ENCODE results near the gene RELL1. TPM values are rescaled to one million over a fixed set of nuclear protein-coding genes. Genes with fewer than 3 reads are reported as not detected.
A peak's percentile ranks its signal among the peaks of the same experiment; 100 is the strongest.

Gene RELL1
- polyA plus RNA-seq, 1 donor: 20.3 TPM

DNA sequence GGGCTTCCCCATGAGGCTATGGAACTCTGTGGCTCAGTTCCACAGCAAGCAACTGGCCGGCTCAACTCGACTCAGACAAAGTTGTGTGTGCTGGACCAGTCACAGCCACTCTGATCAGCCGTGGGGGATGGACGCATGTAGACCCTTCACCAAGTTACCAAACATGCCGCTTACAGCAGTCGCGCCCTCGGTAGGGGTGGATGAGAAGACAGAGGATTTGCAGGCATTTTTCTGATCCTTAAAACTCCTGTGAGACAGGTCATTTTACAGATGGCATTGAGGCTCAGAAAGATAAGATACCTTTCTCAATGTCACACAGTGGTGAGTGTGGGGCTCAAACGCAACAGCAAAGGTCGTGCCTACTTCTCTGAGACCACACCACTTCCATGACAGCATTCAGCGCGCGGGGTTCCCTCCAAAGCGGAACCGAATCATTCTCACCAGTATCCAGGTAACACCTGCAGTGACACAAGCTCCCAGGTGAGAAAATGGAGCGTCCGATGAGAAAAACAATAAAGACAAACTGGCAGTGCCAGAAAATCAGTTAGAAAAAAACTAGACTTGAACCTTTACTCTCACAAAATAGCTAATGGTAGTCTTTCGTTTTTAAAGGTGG lies 83.6 kb downstream of the RELL1 start:
- Histone ChIP-seq H3K9me3 (ENCODE audit: control insufficient read depth, low read depth, low read length) (no peaks in the 10 kb centered on the region), H3K27me3 (ENCODE audit: control insufficient read depth, insufficient read depth, low read length) (no peaks in the 10 kb centered on the region), H3K4me1 (ENCODE audit: control insufficient read depth, insufficient read depth, low read length) (peaks cover 31% of the 10 kb centered on the region), H3K27ac (ENCODE audit: low read length) (peak overlapping the region; percentile 79), H3K36me3 (ENCODE audit: control insufficient read depth, insufficient read depth, low read length) (no peaks in the 10 kb centered on the region), H3K4me3 (ENCODE audit: low read length) (no peak overlapping the region)
- DNase-seq: no peak
- 30% methylated on average over 2 of the region's 18 CpGs for WGBS (ENCODE audit: insufficient coverage, low lambda C conversion rate)

DNA sequence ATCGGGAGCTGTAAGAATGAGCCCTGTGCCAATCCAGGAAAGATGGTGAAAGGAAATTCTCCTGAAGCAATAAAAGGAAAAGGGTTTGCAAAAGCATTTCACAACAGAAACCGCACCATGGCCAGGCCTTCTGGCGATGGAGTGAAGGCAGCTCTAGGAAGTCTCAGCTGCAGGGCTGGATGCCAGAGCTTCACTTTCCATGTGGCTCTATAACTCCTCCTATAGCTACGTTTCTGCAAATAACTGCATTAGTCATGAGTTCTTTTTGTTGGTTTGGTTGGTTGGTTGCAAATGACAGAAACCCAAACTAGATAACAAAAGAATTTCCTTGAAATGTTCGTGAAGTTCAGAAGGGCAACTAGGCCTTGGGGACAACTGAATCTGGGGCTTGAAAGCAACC lies 84.6 kb downstream of the RELL1 start:
- no peaks in the 10 kb centered on the region for H3K36me3 ChIP-seq (ENCODE audit: control insufficient read depth, insufficient read depth, low read length)
- H3K27me3 ChIP-seq (ENCODE audit: control insufficient read depth, insufficient read depth, low read length): no peaks in the 10 kb centered on the region
- DNase-seq: peak; percentile 71 to 79
- H3K4me3 ChIP-seq (ENCODE audit: low read length): no peak overlapping the region
- H3K9me3 ChIP-seq (ENCODE audit: control insufficient read depth, low read depth, low read length): no peaks in the 10 kb centered on the region
- no CpG with 5 or more reads among the region's 5 CpGs for WGBS (ENCODE audit: insufficient coverage, low lambda C conversion rate)
- peaks cover 40% of the 10 kb centered on the region for H3K4me1 ChIP-seq (ENCODE audit: control insufficient read depth, insufficient read depth, low read length)
- H3K27ac ChIP-seq (ENCODE audit: low read length): peak overlapping the region; percentile 79

DNA sequence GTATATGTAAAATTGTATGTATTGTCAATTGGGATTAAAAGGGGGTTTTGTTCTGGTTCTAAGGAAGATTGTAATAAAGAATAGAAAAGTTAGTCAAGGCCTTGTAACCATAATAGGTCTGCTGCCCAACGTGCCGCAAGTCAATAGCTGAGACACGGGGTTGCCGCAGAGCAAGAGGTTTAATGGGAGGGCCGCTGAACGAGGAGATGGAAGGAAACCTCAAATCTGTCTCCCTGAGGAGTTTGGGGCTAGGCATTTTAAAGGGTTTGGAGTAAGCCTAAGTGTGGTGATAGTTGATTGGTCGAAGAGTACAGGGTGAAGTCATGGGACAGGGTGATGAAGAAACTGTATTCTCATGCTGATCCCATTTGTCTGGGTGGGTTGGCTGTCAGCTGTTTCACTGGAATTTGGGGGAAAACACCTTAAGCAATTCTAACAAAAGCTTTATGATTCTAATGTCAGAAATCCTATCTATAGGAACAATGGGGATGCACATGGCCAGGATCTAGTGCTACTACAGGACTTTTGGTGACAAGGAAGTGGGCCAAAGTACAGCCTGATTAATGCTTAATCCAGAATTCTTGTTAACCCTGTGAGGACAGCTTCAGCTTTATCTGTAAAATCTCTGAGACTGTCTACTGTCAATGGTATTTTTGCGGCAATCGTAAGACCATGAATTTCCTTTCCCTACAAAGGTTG lies 86.9 kb downstream of the RELL1 start:
- Histone ChIP-seq H3K4me1 (ENCODE audit: control insufficient read depth, insufficient read depth, low read length) (peaks cover 54% of the 10 kb centered on the region), H3K27ac (ENCODE audit: low read length) (peak overlapping the region; percentile 67), H3K36me3 (ENCODE audit: control insufficient read depth, insufficient read depth, low read length) (no peaks in the 10 kb centered on the region), H3K9me3 (ENCODE audit: control insufficient read depth, low read depth, low read length) (no peaks in the 10 kb centered on the region), H3K27me3 (ENCODE audit: control insufficient read depth, insufficient read depth, low read length) (no peaks in the 10 kb centered on the region), H3K4me3 (ENCODE audit: low read length) (no peak overlapping the region)
- 100% methylated on average over 3 of the region's 9 CpGs for WGBS (ENCODE audit: insufficient coverage, low lambda C conversion rate)
- DNase-seq: peak; percentile 42 to 71

DNA sequence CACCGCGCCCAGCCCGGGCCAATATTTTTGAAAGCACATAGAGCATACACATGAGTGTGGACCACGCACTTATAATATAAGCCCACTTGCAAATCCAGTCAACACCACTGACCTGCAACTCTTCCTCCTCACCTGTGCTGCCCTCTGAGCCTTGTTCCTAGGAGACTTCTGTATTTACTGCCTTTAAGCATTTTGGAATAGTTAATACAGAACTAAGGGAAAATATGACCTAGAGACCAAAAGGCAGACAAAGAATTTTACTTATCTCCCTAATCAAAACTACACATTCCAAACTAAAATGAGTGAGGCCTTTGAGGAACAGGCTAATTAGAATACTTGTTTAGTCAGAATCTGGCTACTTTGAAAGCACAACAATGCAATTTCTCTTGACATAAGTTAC lies 89.1 kb downstream of the RELL1 start:
- H3K4me3 ChIP-seq (ENCODE audit: low read length): no peak overlapping the region
- peak; percentile 43 to 55 for DNase-seq
- H3K9me3 ChIP-seq (ENCODE audit: control insufficient read depth, low read depth, low read length): no peaks in the 10 kb centered on the region
- no peaks in the 10 kb centered on the region for H3K36me3 ChIP-seq (ENCODE audit: control insufficient read depth, insufficient read depth, low read length)
- peak overlapping the region; percentile 61 for H3K27ac ChIP-seq (ENCODE audit: low read length)
- no peaks in the 10 kb centered on the region for H3K27me3 ChIP-seq (ENCODE audit: control insufficient read depth, insufficient read depth, low read length)
- 40% methylated on average over 1 of the region's 4 CpGs for WGBS (ENCODE audit: insufficient coverage, low lambda C conversion rate)
- peaks cover 49% of the 10 kb centered on the region for H3K4me1 ChIP-seq (ENCODE audit: control insufficient read depth, insufficient read depth, low read length)

DNA sequence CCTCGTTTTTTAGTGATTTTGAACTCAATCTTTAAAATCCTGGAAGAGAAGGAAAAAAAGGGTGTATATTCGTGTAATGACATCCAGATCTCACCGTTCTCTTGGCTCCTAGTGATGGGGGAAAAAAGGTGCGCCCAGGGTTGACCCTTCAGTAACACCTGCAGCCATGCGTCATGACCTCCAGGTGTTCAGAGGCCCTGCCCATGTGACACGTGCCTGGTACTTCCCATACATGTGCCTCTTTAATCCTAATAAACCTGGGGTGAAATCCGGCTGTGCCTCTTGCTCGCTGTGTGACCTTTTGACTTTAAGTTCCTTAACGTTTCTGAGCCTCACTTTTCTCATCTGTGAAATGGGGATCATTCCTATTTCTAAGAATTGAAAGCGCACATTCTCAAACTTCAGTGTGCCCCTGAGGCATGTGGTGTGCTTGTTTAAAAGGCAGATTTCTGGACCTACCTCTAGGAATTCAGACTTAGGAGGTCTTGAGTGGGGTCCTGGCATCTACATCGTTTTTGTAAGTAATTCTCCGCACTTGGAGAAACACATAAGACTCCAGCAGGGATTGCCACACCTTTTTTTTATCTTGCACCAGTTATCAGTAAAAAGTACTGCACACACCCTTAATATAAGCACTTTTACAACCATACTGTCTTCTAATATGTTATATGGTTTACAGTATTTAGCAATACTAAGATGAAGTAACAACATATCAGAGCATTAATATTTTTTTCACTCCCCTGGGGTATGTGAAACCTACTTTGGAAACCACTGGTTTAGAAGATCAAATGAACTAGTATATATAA lies 90.1 kb downstream of the RELL1 start:
- no peaks in the 10 kb centered on the region for H3K9me3 ChIP-seq (ENCODE audit: control insufficient read depth, low read depth, low read length)
- no peaks in the 10 kb centered on the region for H3K27me3 ChIP-seq (ENCODE audit: control insufficient read depth, insufficient read depth, low read length)
- peak; percentile 50 to 72 for DNase-seq
- H3K27ac ChIP-seq (ENCODE audit: low read length): peak overlapping the region; percentile 11
- no peak overlapping the region for H3K4me3 ChIP-seq (ENCODE audit: low read length)
- peaks cover 45% of the 10 kb centered on the region for H3K4me1 ChIP-seq (ENCODE audit: control insufficient read depth, insufficient read depth, low read length)
- H3K36me3 ChIP-seq (ENCODE audit: control insufficient read depth, insufficient read depth, low read length): no peaks in the 10 kb centered on the region
- 35% methylated on average over 2 of the region's 12 CpGs for WGBS (ENCODE audit: insufficient coverage, low lambda C conversion rate)

DNA sequence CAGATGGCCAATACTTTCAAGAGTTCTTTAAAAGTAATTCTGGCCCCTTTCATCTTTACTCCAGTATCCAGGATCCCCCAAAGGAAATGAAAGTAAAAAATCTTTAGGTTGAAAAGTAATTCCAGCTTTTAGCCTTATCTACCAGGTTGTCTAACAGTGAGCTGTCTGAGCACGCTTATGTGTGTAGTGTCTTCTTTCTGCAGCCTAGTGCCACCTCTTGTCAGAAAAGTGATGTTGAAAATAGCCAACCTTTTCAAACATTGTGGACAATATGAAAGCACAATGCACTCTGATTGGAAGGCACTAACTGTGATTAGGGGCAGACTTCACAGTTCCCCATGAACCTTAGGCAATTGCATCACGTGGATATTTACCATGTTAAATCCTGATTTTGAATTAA lies 92.1 kb downstream of the RELL1 start:
- no peaks in the 10 kb centered on the region for H3K27me3 ChIP-seq (ENCODE audit: control insufficient read depth, insufficient read depth, low read length)
- no peaks in the 10 kb centered on the region for H3K9me3 ChIP-seq (ENCODE audit: control insufficient read depth, low read depth, low read length)
- H3K4me1 ChIP-seq (ENCODE audit: control insufficient read depth, insufficient read depth, low read length): peaks cover 38% of the 10 kb centered on the region
- H3K27ac ChIP-seq (ENCODE audit: low read length): peak overlapping the region; percentile 7
- 10% methylated on average over 2 of the region's 2 CpGs for WGBS (ENCODE audit: insufficient coverage, low lambda C conversion rate)
- no peak overlapping the region for H3K4me3 ChIP-seq (ENCODE audit: low read length)
- peak in 1 of 2 donors; percentile 45 for DNase-seq
- H3K36me3 ChIP-seq (ENCODE audit: control insufficient read depth, insufficient read depth, low read length): peaks cover 12% of the 10 kb centered on the region

DNA sequence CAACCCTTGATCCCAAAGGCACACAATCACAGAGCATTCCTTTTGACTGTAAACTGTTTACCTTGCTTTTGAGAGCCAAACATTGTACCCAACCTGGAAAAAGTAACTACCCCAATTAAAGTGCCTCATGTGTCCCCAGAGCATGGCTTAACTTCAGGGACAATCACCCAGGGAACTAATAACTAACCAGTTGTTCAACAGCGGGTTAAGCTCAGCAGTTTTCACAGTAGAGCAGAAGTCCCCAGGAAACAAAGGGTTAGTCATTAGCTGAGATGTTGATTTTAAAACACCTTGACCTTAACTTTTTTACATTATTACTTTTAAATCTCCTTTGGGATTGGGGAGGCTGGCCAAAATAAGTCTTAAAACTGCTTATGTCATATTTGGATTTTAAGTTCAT lies 94.8 kb downstream of the RELL1 start:
- Histone ChIP-seq H3K4me1 (ENCODE audit: control insufficient read depth, insufficient read depth, low read length) (peaks cover 22% of the 10 kb centered on the region), H3K27me3 (ENCODE audit: control insufficient read depth, insufficient read depth, low read length) (no peaks in the 10 kb centered on the region), H3K36me3 (ENCODE audit: control insufficient read depth, insufficient read depth, low read length) (peaks cover 15% of the 10 kb centered on the region), H3K27ac (ENCODE audit: low read length) (no peak overlapping the region), H3K9me3 (ENCODE audit: control insufficient read depth, low read depth, low read length) (no peaks in the 10 kb centered on the region), H3K4me3 (ENCODE audit: low read length) (no peak overlapping the region)
- WGBS (ENCODE audit: insufficient coverage, low lambda C conversion rate): no CpG with 5 or more reads among the region's 1 CpG
- DNase-seq: no peak

DNA sequence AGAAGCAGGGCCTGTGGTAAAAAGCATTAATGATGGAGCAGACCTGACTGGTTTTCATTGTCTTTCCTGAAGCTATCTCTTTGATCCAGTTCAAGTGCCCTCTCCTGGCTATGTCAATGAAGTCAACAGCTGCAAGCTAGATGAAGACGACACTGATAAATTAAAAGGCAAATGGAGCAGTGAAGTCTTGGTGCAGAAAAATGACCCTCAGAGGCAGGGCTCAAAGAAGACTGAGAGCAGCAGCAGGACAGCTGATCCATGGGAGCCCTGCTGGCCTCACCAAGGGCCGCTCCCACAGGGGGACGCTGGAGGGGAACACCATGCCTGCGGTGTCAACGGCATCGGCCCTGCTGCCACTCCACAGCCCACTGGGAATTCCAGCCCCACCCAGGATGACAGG lies 96.2 kb downstream of the RELL1 start:
- Histone ChIP-seq H3K4me1 (ENCODE audit: control insufficient read depth, insufficient read depth, low read length) (peaks cover 12% of the 10 kb centered on the region), H3K27me3 (ENCODE audit: control insufficient read depth, insufficient read depth, low read length) (no peaks in the 10 kb centered on the region), H3K36me3 (ENCODE audit: control insufficient read depth, insufficient read depth, low read length) (peaks cover 15% of the 10 kb centered on the region), H3K4me3 (ENCODE audit: low read length) (no peak overlapping the region), H3K9me3 (ENCODE audit: control insufficient read depth, low read depth, low read length) (no peaks in the 10 kb centered on the region), H3K27ac (ENCODE audit: low read length) (no peak overlapping the region)
- WGBS (ENCODE audit: insufficient coverage, low lambda C conversion rate): no CpG with 5 or more reads among the region's 6 CpGs
- DNase-seq: no peak

DNA sequence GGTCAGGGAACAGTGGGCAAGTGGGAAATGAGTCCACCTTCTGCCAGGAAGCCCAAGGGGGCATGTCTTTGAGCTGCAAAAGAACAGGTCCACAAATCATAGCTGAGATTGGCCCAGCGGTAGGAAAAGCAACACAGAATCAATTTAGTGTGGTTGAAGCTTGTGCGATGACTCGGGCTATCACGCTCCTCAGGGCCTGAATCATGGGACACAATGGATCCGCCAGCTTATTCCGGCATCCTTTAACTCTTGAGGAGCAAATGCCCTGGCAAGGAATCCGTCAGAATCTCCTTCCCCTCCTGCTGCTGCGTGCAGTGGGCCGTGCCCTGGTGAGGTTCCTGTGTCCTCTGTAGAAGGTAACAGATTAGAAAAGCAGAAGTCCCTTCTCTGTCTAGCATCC lies 98.0 kb downstream of the RELL1 start:
- H3K4me3 ChIP-seq (ENCODE audit: low read length): no peak overlapping the region
- no peak for DNase-seq
- no peaks in the 10 kb centered on the region for H3K9me3 ChIP-seq (ENCODE audit: control insufficient read depth, low read depth, low read length)
- no peak overlapping the region for H3K27ac ChIP-seq (ENCODE audit: low read length)
- H3K4me1 ChIP-seq (ENCODE audit: control insufficient read depth, insufficient read depth, low read length): peaks cover 11% of the 10 kb centered on the region
- H3K27me3 ChIP-seq (ENCODE audit: control insufficient read depth, insufficient read depth, low read length): no peaks in the 10 kb centered on the region
- WGBS (ENCODE audit: insufficient coverage, low lambda C conversion rate): no CpG with 5 or more reads among the region's 9 CpGs
- peaks cover 15% of the 10 kb centered on the region for H3K36me3 ChIP-seq (ENCODE audit: control insufficient read depth, insufficient read depth, low read length)

DNA sequence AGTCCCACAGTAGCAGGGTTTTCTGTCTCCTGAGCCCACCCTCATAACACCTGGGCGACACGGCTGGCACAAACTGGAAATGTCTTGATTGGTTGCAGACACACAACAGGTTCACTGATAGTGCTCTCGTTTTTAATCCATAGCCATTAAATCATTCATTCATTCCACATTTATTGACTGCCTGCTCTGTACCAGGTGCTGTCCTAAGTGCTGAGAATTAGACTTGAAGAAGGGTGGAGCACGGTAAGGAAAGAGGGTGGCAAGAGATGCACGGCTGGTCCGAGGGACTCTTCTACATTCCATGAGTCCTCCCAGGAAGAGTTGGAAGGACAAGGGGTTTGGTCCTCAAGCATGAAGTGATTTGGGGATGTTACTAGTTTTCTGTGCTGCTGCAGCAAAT lies 100.0 kb downstream of the RELL1 start:
- Histone ChIP-seq H3K27me3 (ENCODE audit: control insufficient read depth, insufficient read depth, low read length) (no peaks in the 10 kb centered on the region), H3K4me3 (ENCODE audit: low read length) (no peak overlapping the region), H3K9me3 (ENCODE audit: control insufficient read depth, low read depth, low read length) (no peaks in the 10 kb centered on the region), H3K4me1 (ENCODE audit: control insufficient read depth, insufficient read depth, low read length) (peaks cover 9% of the 10 kb centered on the region), H3K27ac (ENCODE audit: low read length) (no peak overlapping the region), H3K36me3 (ENCODE audit: control insufficient read depth, insufficient read depth, low read length) (peaks cover 15% of the 10 kb centered on the region)
- no peak for DNase-seq
- WGBS (ENCODE audit: insufficient coverage, low lambda C conversion rate): 50% methylated on average over 1 of the region's 6 CpGs

Data from large intestine (tissue), 3 donors.